ENCODE measurements around the gene KRT33B. TPM values are rescaled to one million over a fixed set of nuclear protein-coding genes. Genes with fewer than 3 reads are reported as not detected.

KRT33B gene
- total RNA-seq, 1 donor from 2014 or later, result 0.29 TPM

GRCh38 chr17:41315204-41315794, 54.3 kb downstream of the KRT33B start, which contains the start of gene KRTAP17-1:
Gene KRTAP17-1, minus strand, starts transcription at chr17:41315710. Its CDS starts 60 bp downstream, at chr17:41315650.
- H3K4me3 ChIP-seq (ENCODE audit: low read depth, low read length), result no peak within 1 kb of the TSS
- DNase-seq (ENCODE audit: low read depth), result no peak
- TF ChIP-seq, protein P1, sequence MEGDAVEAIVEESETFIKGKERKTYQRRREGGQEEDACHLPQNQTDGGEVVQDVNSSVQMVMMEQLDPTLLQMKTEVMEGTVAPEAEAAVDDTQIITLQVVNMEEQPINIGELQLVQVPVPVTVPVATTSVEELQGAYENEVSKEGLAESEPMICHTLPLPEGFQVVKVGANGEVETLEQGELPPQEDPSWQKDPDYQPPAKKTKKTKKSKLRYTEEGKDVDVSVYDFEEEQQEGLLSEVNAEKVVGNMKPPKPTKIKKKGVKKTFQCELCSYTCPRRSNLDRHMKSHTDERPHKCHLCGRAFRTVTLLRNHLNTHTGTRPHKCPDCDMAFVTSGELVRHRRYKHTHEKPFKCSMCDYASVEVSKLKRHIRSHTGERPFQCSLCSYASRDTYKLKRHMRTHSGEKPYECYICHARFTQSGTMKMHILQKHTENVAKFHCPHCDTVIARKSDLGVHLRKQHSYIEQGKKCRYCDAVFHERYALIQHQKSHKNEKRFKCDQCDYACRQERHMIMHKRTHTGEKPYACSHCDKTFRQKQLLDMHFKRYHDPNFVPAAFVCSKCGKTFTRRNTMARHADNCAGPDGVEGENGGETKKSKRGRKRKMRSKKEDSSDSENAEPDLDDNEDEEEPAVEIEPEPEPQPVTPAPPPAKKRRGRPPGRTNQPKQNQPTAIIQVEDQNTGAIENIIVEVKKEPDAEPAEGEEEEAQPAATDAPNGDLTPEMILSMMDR (conservative IDR thresholded peaks at IDR 0.05; ENCODE audit: low read depth, low read length), result no peak

Other genes with a start within 250 kb of the KRT33B start
- not detected in 2 replicates for gene KRTAP4-12, start 245.6 kb downstream of the KRT33B start, total RNA-seq
- not detected in 2 replicates for gene KRTAP4-6, start 229.3 kb downstream of the KRT33B start, total RNA-seq
- gene KRTAP4-5, start 220.0 kb downstream of the KRT33B start, total RNA-seq, result not detected in 2 replicates
- not detected in 2 replicates for gene KRTAP4-4, start 209.1 kb downstream of the KRT33B start, total RNA-seq
- not detected in 2 replicates for gene KRTAP4-3, start 201.6 kb downstream of the KRT33B start, total RNA-seq
- not detected in 2 replicates for gene KRTAP4-2, start 191.6 kb downstream of the KRT33B start, total RNA-seq
- gene KRTAP4-1, start 184.9 kb downstream of the KRT33B start, total RNA-seq, result not detected in 2 replicates
- not detected in 2 replicates for gene KRTAP9-1, start 179.9 kb downstream of the KRT33B start, total RNA-seq
- not detected in 2 replicates for gene KRTAP9-2, start 143.2 kb downstream of the KRT33B start, total RNA-seq
- gene KRTAP9-3, start 137.4 kb downstream of the KRT33B start, total RNA-seq, result not detected in 2 replicates
- gene KRTAP9-8, start 131.8 kb downstream of the KRT33B start, total RNA-seq, result not detected in 2 replicates
- not detected in 2 replicates for gene KRTAP9-4, start 120.1 kb downstream of the KRT33B start, total RNA-seq
- gene KRTAP9-9, start 114.4 kb downstream of the KRT33B start, total RNA-seq, result not detected in 2 replicates
- not detected in 2 replicates for gene KRTAP9-6, start 104.4 kb downstream of the KRT33B start, total RNA-seq
- not detected in 2 replicates for gene KRTAP9-7, start 94.1 kb downstream of the KRT33B start, total RNA-seq
- not detected in 2 replicates for gene KRTAP29-1, start 67.0 kb downstream of the KRT33B start, total RNA-seq
- gene KRTAP16-1, start 60.5 kb downstream of the KRT33B start, total RNA-seq, result not detected in 2 replicates
- gene KRTAP17-1, start 54.1 kb downstream of the KRT33B start, total RNA-seq, result not detected in 2 replicates
- gene KRT33A, start 19.0 kb downstream of the KRT33B start, total RNA-seq, result not detected in 2 replicates
- gene KRT34, start 12.5 kb upstream of the KRT33B start, total RNA-seq, result 4.2 and 15.1 TPM in 2 replicates
- gene KRT31, start 27.8 kb upstream of the KRT33B start, total RNA-seq, result not detected in 2 replicates
- not detected in 2 replicates for gene KRT37, start 54.8 kb upstream of the KRT33B start, total RNA-seq
- not detected in 2 replicates for gene KRT38, start 71.2 kb upstream of the KRT33B start, total RNA-seq
- gene KRT32, start 97.6 kb upstream of the KRT33B start, total RNA-seq, result not detected in 2 replicates
- gene KRT35, start 111.3 kb upstream of the KRT33B start, total RNA-seq, result not detected in 2 replicates
- not detected in 2 replicates for gene KRT36, start 120.1 kb upstream of the KRT33B start, total RNA-seq
- 1.0 and 2.0 TPM in 2 replicates for gene KRT13, start 135.8 kb upstream of the KRT33B start, total RNA-seq
- gene KRT15, start 149.1 kb upstream of the KRT33B start, total RNA-seq, result 4.6 and 15.6 TPM in 2 replicates
- gene KRT19, start 158.5 kb upstream of the KRT33B start, total RNA-seq, result 1,090 and 2,137 TPM in 2 replicates
- not detected in 2 replicates for gene KRT9, start 202.2 kb upstream of the KRT33B start, total RNA-seq
- not detected in 2 replicates for gene KRT14, start 217.1 kb upstream of the KRT33B start, total RNA-seq
- 2.0 and 4.3 TPM in 2 replicates for gene KRT16, start 243.0 kb upstream of the KRT33B start, total RNA-seq

All from epithelial cell of proximal tubule (primary cell).